Neural crest cell (in vitro differentiated cells): ENCODE measurements around the gene MAPK13. TPM values are rescaled to one million over a fixed set of nuclear protein-coding genes. Genes with fewer than 3 reads are reported as not detected.
"Not testable (repeated sequence)": the region's sequence is repeated elsewhere in the genome, so short reads cannot be mapped to it uniquely, and the experiment has no call there.

Experiments used
- DNase-seq: peaks from one replicate; pipeline ENCODE4 v3.0.0; 2021; ENCODE audit warnings: low read depth, mixed read lengths, low spot score
- H3K27ac Mint-ChIP-seq: one replicate; pipeline ENCODE4 v1.8.0; 2021; ENCODE audit warnings: mild to moderate bottlenecking, mixed read lengths; ENCODE audit not compliant: unreplicated experiment
- H3K27me3 Mint-ChIP-seq: 2 replicates; pipeline ENCODE4 v1.8.0; 2021; ENCODE audit warnings: low read depth, mild to moderate bottlenecking, mixed read lengths
- H3K36me3 Mint-ChIP-seq: 2 replicates; pipeline ENCODE4 v1.8.0; 2021; ENCODE audit warnings: low read depth, mild to moderate bottlenecking, mixed read lengths
- H3K4me1 Mint-ChIP-seq: 2 replicates; pipeline ENCODE4 v1.8.0; 2021; ENCODE audit warnings: mixed read lengths
- H3K4me3 Mint-ChIP-seq: one replicate; pipeline ENCODE4 v1.8.0; 2021; ENCODE audit warnings: mild to moderate bottlenecking, mixed read lengths
- H3K9me3 Mint-ChIP-seq: 2 replicates; pipeline ENCODE4 v1.8.0; 2021; ENCODE audit warnings: mixed read lengths
- CTCF ChIP-seq: fragments of 200-600 bp; sonication (generic); conservative IDR thresholded peaks from 2 replicates; pipeline ENCODE4 v1.5.0; 2021; ENCODE audit warnings: antibody characterized with exemption, mild to moderate bottlenecking
- long read RNA-seq: library from polyadenylated mRNA; unstranded; transcript quantifications from one replicate; pipeline ENCODE4 v2.0.0, GENCODE V29; 2020
- total RNA-seq: library from RNA; stranded (reverse); gene quantifications from 2 replicates; pipeline ENCODE4 v1.2.1, GENCODE V29; 2021

Gene MAPK13
- total RNA-seq = 2.0 TPM in 2 replicates
- long read RNA-seq, partial matches to known transcripts = 2 of 2 reads
- long read RNA-seq, other reads (novel, unspliced or antisense) = 0 of 2 reads

DNA sequence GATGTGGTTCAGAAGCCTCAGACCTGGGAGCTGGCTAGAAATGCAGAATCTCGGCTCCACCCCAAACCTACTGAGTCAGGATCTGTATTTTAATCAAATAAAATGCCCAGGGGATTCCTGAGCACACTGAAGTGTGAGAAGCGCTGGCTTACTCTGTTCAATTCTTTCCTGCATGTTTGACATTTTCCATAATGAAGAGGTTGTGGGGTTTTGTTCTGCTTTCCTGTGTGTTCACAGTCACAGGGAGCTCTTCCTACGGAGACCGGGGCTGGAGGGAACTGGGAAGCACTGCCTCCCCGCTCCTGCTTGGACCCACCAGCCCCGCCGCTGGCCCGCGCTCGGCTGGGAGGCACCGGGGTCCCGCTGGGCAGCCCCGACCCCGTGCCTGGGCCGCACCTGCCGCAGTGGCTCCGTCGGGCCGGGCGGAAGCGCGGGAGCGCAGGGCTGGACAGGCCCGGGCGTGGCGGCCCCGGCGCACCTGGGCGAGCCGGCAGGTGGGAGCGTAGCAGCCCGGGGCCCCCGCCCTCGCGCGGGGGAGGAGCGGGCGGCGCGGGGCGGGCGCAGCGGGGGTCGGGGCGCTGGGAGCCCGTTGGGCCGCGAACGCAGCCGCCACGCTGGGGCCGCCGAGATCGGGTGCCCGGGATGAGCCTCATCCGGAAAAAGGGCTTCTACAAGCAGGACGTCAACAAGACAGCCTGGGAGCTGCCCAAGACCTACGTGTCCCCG is at the start of gene MAPK13:
TSS of gene MAPK13 (plus strand) at position 573 of the 726 bp plus-strand sequence. CDS start at position 643, 70 bp downstream.
- H3K4me1 Mint-ChIP-seq = peaks cover 17% of the 10 kb centered on the region
- DNase-seq = no peak

GRCh38 chr6:36082318-36082717 is 48.0 kb upstream of the MAPK13 start:
- Mint-ChIP-seq H3K27ac (no peak overlapping the region), H3K4me3 (no peak overlapping the region), H3K27me3 (no peaks in the 10 kb centered on the region), H3K36me3 (peaks cover 71% of the 10 kb centered on the region), H3K4me1 (no peaks in the 10 kb centered on the region), H3K9me3 (peaks cover 37% of the 10 kb centered on the region)
- no peak for TF ChIP-seq CTCF
- no peak for DNase-seq

More for the DNA sequence above, at the start of gene MAPK13:
- TF ChIP-seq CTCF = no peak
- Mint-ChIP-seq H3K27ac (no peak within 1 kb of the TSS), H3K9me3 (no peaks in the 10 kb centered on the region), H3K27me3 (peaks cover 29% of the 10 kb centered on the region), H3K36me3 (no peaks in the 10 kb centered on the region), H3K4me3 (peak within 1 kb of the TSS; percentile 33)

DNA sequence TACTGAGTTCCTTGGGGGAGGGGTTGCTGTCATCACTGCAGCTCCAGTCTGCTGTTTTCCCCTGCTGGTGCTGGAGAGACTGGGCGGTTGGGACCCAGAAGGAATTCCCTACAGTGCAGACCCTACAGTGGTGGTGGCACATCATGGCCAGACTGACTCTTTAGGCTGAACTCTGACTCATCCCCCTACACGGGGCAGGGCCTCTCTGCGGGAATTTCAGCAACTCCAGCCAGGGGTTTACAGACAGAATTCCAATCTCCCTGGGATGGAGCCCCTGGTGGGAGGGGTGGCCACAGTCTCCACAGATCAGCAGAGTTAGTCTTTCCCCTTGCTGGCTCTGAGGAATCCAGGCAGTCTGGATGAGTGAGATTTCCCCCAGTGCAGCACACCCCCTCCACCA is 46.9 kb upstream of the MAPK13 start:
- H3K27ac Mint-ChIP-seq = no peak overlapping the region
- H3K36me3 Mint-ChIP-seq = peaks cover 79% of the 10 kb centered on the region
- H3K27me3 Mint-ChIP-seq = no peaks in the 10 kb centered on the region
- H3K9me3 Mint-ChIP-seq = peaks cover 45% of the 10 kb centered on the region
- no peak for DNase-seq
- H3K4me3 Mint-ChIP-seq = no peak overlapping the region
- no peak for TF ChIP-seq CTCF
- no peaks in the 10 kb centered on the region for H3K4me1 Mint-ChIP-seq

DNA sequence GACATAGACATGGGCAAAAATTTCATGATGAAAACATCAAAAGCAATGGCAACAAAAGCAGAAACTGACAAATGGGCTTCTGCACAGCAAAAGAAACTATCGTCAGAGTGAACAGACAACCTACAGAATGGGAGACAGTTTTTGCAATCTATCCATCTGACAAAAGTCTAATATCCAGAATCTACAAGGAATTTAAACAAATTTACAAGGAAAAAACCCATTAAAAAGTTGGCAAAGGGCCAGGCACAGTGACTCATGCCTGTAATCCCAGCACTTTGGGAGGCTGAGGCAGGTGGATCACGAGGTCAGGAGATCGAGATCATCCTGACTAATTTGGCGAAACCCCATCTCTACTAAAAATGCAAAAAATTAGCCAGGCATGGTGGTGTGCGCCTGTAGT is 42.1 kb upstream of the MAPK13 start:
- H3K4me3 Mint-ChIP-seq, H3K27ac Mint-ChIP-seq, DNase-seq, H3K27me3 Mint-ChIP-seq, H3K4me1 Mint-ChIP-seq: not testable (repeated sequence)
- Mint-ChIP-seq H3K9me3 (peaks cover 30% of the 10 kb centered on the region), H3K36me3 (peaks cover 51% of the 10 kb centered on the region)

- TF ChIP-seq CTCF = no peak
- DNase-seq = no peak
- H3K4me1 Mint-ChIP-seq = no peaks in the 10 kb centered on the region
- peaks cover 30% of the 10 kb centered on the region for H3K9me3 Mint-ChIP-seq
- no peak overlapping the region for H3K4me3 Mint-ChIP-seq
- no peak overlapping the region for H3K27ac Mint-ChIP-seq
- peaks cover 42% of the 10 kb centered on the region for H3K36me3 Mint-ChIP-seq
- H3K27me3 Mint-ChIP-seq = no peaks in the 10 kb centered on the region
These were observed 41.3 kb upstream of the MAPK13 start for GRCh38 chr6:36089048-36089447.

GRCh38 chr6:36094238-36094637 is 36.1 kb upstream of the MAPK13 start:
- DNase-seq = no peak
- peaks cover 5% of the 10 kb centered on the region for H3K36me3 Mint-ChIP-seq
- no peaks in the 10 kb centered on the region for H3K27me3 Mint-ChIP-seq
- no peak for TF ChIP-seq CTCF
- peaks cover 6% of the 10 kb centered on the region for H3K4me1 Mint-ChIP-seq
- no peak overlapping the region for H3K27ac Mint-ChIP-seq
- no peaks in the 10 kb centered on the region for H3K9me3 Mint-ChIP-seq
- no peak overlapping the region for H3K4me3 Mint-ChIP-seq
